NK-92 (cell line): ENCODE results near the gene CENPU.
"Not testable (repeated sequence)": the region's sequence is repeated elsewhere in the genome, so short reads cannot be mapped to it uniquely, and the experiment has no call there.

Experiments
- DNase-seq: peaks from one replicate; lab custom pipeline; 2025; ENCODE audit not compliant: unreplicated experiment; lab: John Stamatoyannopoulos, UW

Gene CENPU

GRCh38 chr4:184733654-184734524, at the start of gene CENPU:
TSS of gene CENPU (minus strand) at chr4:184734096. CDS start at chr4:184734062, 34 bp downstream.
- peak; percentile 57 for DNase-seq

GRCh38 chr4:184782731-184783373, 49.0 kb upstream of the CENPU start:
- DNase-seq: no peak

- not testable (repeated sequence) for DNase-seq
Measured at GRCh38 chr4:184779160-184779559, 45.3 kb upstream of the CENPU start.

GRCh38 chr4:184778325-184778724, 44.4 kb upstream of the CENPU start:
- DNase-seq: no peak

- no peak for DNase-seq
Measured at GRCh38 chr4:184776821-184777220, 42.9 kb upstream of the CENPU start.

- DNase-seq: no peak
Measured at GRCh38 chr4:184775854-184776555, 42.1 kb upstream of the CENPU start.

- no peak for DNase-seq
Measured at GRCh38 chr4:184774152-184774551, 40.3 kb upstream of the CENPU start.

GRCh38 chr4:184771416-184771815, 37.5 kb upstream of the CENPU start:
- DNase-seq: no peak

GRCh38 chr4:184769141-184769765, 35.4 kb upstream of the CENPU start:
- DNase-seq: no peak

GRCh38 chr4:184768296-184768695, 34.4 kb upstream of the CENPU start:
- DNase-seq: no peak

GRCh38 chr4:184766446-184766845, 32.5 kb upstream of the CENPU start:
- DNase-seq: no peak

GRCh38 chr4:184765473-184766340, 31.8 kb upstream of the CENPU start:
- no peak for DNase-seq

- no peak for DNase-seq
Measured at GRCh38 chr4:184764601-184765000, 30.7 kb upstream of the CENPU start.

GRCh38 chr4:184763150-184763780, 29.4 kb upstream of the CENPU start:
- DNase-seq: no peak

GRCh38 chr4:184762100-184762499, 28.2 kb upstream of the CENPU start:
- DNase-seq: no peak

- DNase-seq: no peak
Measured at GRCh38 chr4:184760681-184761080, 26.8 kb upstream of the CENPU start.

- no peak for DNase-seq
Measured at GRCh38 chr4:184757810-184758209, 23.9 kb upstream of the CENPU start.

GRCh38 chr4:184756399-184756798, 22.5 kb upstream of the CENPU start:
- no peak for DNase-seq

- no peak for DNase-seq
Measured at GRCh38 chr4:184755278-184755677, 21.4 kb upstream of the CENPU start.
